OCI-LY7 (cell line): ENCODE data around the gene RNGTT.

Experiments used
- EZH2phosphoT487 ChIP-seq: fragments of 200-600 bp; sonication (generic); IDR thresholded peaks from 2 replicates; pipeline ENCODE4 v1.6.1; 2018; ENCODE audit warnings: low read depth, borderline replicate concordance, mild to moderate bottlenecking, mixed run types, antibody characterized with exemption, low read length, moderate library complexity, mixed read lengths
- TF ChIP-seq, protein P1 (sequence below): fragments of 200-600 bp; sonication (generic); conservative IDR thresholded peaks from 2 replicates; pipeline ENCODE4 v1.5.1; 2014; ENCODE audit warnings: mild to moderate bottlenecking, antibody characterized with exemption, low read length, moderate library complexity, mixed read lengths

DNA sequence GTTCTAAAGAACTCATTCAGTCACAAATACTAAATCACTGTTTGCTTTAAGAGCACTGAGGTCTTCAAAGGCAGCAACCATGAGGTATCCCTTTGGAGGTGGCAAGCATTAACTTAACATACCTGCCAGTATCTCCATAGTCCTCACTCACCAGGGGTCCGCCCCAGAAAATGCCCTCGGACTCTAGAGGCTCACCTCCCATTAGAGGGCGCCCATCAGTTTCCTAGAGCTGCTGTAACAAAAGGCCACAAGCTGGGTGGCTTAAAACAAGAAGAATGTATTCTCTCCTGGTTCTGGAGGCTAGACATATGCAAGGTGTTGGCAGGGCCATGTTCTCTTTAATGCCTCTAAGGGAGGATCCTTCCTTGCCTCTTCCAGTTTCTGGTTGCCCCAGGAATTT is 12.0 kb upstream of the RNGTT start:
- TF ChIP-seq, protein P1, sequence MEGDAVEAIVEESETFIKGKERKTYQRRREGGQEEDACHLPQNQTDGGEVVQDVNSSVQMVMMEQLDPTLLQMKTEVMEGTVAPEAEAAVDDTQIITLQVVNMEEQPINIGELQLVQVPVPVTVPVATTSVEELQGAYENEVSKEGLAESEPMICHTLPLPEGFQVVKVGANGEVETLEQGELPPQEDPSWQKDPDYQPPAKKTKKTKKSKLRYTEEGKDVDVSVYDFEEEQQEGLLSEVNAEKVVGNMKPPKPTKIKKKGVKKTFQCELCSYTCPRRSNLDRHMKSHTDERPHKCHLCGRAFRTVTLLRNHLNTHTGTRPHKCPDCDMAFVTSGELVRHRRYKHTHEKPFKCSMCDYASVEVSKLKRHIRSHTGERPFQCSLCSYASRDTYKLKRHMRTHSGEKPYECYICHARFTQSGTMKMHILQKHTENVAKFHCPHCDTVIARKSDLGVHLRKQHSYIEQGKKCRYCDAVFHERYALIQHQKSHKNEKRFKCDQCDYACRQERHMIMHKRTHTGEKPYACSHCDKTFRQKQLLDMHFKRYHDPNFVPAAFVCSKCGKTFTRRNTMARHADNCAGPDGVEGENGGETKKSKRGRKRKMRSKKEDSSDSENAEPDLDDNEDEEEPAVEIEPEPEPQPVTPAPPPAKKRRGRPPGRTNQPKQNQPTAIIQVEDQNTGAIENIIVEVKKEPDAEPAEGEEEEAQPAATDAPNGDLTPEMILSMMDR = peak; percentile 66
- no peak for TF ChIP-seq EZH2phosphoT487
